HG03432 (cell line): Measurements from ENCODE around the gene EFNA2.

ENCODE experiments used
- ATAC-seq: cut with Tn5 transposase; IDR thresholded peaks from one replicate; pipeline ENCODE4 v1.9.1; 2021; ENCODE audit warnings: mild to moderate bottlenecking, moderate library complexity; ENCODE audit not compliant: unreplicated experiment

EFNA2 gene

DNA sequence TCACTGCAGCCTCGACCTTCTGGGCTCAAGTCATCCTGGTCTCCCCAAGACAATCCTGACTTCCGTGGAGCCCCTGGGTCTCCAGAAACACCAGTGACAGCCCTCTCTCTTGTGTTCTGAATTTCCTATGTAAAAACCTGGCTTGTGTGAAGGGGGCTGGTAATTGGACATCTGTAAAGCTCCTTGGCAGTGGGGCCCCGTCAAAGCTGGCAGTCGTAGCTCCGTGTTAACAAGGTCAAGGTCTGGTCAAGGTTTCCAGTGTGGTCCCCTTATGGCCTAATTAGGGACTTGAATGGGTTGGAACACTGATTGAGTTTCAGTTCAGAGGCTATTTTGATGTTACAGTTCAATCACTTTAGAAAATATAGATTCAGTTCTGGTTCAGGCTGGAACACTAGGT lies 65.2 kb downstream of the EFNA2 start:
- no peak for ATAC-seq
